Measurements from ENCODE around the gene RPTN. TPM values are rescaled to one million over a fixed set of nuclear protein-coding genes. Genes with fewer than 3 reads are reported as not detected.

The RPTN gene
- total RNA-seq, 1 donor from 2014 or later = not detected

Other genes with a start within 250 kb of the RPTN start
- 14.9 TPM for gene THEM4, start 249.7 kb downstream of the RPTN start, total RNA-seq
- gene S100A10, start 165.4 kb downstream of the RPTN start, total RNA-seq = 550 TPM
- 231 TPM for gene S100A11, start 122.2 kb downstream of the RPTN start, total RNA-seq
- gene TCHHL1, start 70.2 kb downstream of the RPTN start, total RNA-seq = not detected
- gene TCHH, start 43.8 kb downstream of the RPTN start, total RNA-seq = 0.13 TPM
- not detected for gene HRNR, start 65.0 kb upstream of the RPTN start, total RNA-seq
- gene FLG, start 166.0 kb upstream of the RPTN start, total RNA-seq = 0.04 TPM
- gene FLG2, start 200.8 kb upstream of the RPTN start, total RNA-seq = not detected